Fibroblast of skin of right biceps (primary cell): ENCODE measurements around the gene ALKBH2.

Experiments used
- DNase-seq: peaks from one replicate; pipeline ENCODE4 v3.0.0-alpha.2; 2013

The ALKBH2 gene

GRCh38 chr12:109093022-109093918 is at the start of gene ALKBH2:
TSS of gene ALKBH2 (minus strand) at chr12:109093472. CDS start at chr12:109092786, 686 bp downstream.
- peak; percentile 92 for DNase-seq

DNA sequence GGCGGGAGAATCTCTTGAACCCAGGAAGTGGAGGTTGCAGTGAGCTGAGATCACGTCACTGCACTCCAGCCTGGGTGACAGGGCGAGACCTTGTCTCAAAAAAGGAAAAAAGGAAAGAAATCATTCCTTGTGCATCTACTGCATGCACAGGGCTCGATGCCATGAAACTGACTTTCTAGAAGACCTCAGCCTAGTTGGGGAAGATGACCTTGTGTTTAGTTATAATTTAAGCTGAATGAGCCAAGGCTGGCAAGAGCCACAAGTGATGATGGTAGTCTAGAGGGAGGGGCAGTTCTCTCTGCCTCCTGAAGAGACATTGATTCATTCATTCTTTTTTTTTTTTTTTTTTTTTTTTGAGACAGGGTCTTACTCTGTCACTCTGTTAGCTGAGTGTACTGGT is 47.3 kb upstream of the ALKBH2 start:
- DNase-seq: no peak

DNA sequence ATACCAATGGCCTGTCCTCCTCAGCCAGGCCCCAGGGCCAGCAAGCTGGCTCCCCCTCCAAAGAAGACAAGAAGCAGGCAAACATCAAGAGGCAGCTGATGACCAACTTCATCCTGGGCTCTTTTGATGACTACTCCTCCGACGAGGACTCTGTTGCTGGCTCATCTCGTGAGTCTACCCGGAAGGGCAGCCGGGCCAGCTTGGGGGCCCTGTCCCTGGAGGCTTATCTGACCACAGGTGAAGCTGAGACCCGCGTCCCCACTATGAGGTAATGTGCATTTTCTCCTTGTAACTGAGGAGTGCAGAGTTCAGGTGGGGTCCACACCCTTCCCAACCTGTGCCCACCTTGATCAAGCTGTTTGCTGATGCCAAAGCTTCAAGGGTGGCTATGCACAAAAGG is 46.5 kb upstream of the ALKBH2 start:
- no peak for DNase-seq

GRCh38 chr12:109139360-109139759 is 46.1 kb upstream of the ALKBH2 start:
- DNase-seq: no peak

- no peak for DNase-seq
Observed at GRCh38 chr12:109137055-109137454, 43.8 kb upstream of the ALKBH2 start.

- peak; percentile 9 for DNase-seq
Observed at GRCh38 chr12:109134186-109134917, 41.1 kb upstream of the ALKBH2 start.

- no peak for DNase-seq
Observed at GRCh38 chr12:109131154-109132050, 38.1 kb upstream of the ALKBH2 start.

DNA sequence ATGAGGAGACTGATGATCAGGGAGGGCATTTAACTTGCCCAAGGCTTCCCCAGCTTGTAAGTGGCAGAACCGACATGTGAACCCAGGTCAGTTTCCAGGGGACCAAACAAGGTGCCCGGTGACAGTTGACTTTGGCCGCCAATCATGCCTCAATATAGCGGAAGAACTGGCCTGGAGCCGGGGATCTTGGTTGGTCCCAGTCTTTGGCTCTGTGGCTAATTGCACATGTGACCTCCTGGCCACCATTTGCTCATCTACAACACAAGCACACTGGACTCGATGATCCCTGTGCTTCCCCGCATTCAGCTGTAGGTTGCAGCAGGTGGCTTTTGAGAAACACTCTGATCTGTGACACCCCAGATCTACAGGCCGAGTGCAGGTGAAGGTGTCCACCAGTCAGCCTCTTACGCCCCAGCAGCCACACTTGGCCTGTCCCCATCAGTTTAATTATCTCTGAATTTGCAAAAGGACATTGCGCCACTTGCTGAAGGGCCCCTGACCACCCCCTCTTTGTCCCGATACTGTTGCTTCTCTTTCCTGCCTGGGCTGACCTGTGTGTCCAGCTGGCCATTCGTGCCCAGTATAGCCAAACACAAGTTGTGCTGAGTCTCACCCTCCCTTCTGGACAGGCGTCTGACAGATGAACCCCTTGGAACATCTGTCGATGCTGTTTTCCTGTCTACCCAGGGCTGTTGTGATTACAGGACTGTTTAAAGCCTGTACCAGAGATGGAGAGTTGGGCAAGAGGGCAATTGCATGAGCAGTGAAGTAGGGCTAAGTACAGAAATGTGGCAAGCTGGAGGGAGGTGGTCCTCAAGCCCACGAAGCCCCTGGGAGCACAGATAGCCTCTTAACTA is 37.3 kb upstream of the ALKBH2 start:
- no peak for DNase-seq

DNA sequence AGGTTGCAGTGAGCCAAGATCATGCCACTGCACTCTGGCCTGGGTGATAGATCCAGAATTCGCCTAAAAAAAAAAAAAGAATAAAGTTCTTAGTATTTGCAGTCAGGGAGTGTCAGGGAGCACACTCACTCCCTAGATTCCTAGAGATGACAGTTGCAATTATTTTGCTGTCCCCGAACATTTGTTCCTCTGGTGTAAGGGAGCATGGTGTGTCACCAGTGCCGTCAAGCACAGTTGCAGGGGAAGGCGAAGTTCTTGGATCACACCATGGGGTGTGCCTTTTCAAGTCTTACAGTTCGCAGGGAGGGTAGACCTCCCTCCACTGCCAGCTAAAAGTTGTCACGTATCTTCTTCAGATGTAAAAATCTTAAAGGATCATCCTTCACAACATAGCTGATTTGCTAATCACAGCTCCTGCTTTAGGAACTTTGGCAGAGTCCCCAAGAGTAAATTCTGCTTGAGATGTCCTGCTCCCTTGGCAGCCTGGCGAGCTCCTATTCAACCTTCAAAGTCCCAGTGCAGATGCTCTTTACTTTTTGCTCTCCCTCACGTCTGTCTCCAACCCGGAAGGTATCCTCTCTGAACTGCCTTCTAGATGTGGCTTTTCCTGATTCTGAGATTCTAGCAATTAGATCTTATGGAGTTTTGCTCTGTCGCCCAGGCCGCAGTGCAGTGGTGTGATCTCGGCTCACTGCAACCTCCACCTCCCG is 34.4 kb upstream of the ALKBH2 start:
- no peak for DNase-seq

- no peak for DNase-seq
Observed at GRCh38 chr12:109126784-109127183, 33.5 kb upstream of the ALKBH2 start.

- no peak for DNase-seq
Observed at GRCh38 chr12:109125791-109126190, 32.5 kb upstream of the ALKBH2 start.

DNA sequence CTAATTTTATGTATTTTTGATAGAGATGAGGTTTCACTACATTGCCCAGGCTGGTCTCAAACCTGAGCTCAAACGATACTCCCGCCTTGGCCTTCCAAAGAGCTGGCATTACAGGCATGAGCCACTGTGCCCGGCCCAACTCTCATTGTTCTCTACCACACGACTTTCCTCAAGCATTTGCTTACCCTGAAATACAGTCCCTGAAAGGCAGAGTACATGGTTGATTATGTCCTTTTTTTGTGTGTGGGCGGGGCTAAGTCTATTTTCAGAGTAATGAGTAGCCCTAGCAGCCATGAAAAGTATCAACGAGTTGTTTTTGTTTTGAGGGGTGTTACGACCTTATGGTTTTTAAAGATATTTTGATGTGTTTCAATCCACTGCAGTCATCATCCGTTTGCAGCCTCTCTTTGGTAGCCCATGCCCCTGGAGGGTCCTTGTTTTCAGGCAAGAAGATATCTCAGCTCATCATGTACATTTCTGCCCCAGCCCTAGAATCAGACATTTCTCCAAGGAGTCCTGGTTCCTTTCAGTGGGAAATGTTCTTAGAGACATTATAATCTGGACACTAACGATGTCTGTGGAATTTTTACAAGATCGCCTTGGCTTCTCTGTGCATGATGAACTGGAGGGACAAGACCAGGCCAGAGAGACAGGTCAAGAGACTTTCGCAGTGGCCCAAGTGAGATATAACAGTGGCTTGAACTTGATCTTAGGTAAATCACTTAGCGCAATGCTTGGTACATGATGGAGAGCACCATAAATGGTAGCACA is 31.8 kb upstream of the ALKBH2 start:
- DNase-seq: no peak

DNA sequence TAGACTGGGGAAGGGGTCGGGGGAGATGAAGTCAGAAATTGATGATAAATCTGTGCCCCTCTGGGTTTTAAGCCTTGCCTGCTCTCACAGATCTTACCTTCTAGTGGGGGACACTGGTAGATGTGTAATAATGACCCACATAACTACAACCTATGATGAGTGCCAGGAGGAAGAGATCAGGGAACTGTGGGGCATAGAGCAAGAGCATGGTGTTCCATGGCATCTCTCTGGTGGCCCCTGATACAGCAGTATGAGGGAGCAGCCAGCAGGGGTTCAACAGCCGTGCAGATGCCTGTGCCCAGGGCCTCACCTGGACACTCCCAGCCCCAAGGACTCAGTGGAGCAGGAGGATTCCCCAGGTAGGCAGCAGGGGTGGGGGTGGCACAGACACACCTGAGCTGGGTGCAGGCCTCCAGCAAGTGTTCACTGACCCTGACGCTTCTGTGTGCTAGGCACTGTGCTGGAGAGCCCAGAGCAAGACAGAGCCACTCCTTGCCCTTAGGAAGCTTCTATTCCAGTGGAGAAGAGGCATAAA is 28.1 kb upstream of the ALKBH2 start:
- DNase-seq: no peak

- no peak for DNase-seq
Observed at GRCh38 chr12:109120557-109120956, 27.3 kb upstream of the ALKBH2 start.

- no peak for DNase-seq
Observed at GRCh38 chr12:109120095-109120494, 26.8 kb upstream of the ALKBH2 start.

DNA sequence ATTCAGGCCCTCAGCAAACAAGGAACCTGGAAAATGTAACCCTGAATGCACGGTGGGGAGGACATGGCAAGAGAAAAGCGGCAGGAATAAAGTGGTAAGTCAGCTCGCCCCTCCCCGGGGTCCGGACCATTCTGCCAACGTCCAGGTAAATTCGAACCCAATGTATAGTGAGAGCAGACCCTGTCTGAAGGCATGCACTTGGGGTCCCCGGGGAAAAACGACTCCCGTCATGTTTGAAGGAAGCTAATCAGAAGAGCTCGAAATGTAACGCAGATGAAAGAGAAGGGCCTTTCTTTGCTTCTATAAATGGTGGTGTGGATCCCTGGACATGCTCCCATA is 23.3 kb upstream of the ALKBH2 start:
- DNase-seq: no peak

DNA sequence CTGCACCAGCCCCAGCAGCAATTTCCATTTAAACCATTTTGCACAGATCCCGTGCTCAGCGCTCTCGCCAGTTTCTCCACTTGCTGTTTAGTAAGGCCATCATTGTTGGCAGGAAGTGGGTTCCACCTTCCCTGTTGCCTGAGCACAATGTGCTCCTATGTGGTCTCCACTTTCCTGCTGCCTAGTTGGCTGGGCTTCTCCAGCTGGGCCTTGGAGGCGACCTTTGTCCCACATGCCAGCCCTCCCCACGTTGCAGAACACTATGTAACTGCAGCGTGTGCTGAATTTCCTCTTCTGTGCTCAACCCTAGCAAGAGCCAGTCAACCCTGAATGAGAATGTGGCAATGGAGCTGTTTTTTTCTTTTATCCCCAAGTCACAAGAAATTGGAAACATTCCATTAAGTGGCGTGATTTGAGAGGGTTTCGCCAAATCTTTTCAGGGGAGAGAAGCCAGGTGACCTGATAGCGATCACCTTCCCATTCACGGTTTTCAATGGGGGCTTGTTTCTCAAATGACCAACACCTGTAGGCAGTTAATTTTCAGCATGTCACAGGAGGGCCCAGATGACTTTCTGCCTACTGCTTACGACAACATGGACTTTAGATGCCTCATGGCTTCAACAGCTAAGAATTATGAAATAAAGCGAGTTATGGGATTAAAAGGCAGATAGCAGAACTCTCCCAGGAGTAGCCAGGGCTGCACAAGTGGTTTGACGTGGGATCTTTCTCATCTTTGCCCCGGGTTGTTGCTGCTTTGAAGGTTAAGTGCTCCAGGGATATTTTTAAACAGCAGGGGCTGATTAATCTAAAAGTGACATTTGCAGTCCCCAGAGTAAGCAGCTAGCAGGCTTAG is 22.7 kb upstream of the ALKBH2 start, which contains the start of gene ACACB:
Gene ACACB (plus strand): TSS at position 830 of the 853 bp plus-strand sequence. CDS start 22,819 bp downstream, outside the sequence.
- no peak for DNase-seq

DNA sequence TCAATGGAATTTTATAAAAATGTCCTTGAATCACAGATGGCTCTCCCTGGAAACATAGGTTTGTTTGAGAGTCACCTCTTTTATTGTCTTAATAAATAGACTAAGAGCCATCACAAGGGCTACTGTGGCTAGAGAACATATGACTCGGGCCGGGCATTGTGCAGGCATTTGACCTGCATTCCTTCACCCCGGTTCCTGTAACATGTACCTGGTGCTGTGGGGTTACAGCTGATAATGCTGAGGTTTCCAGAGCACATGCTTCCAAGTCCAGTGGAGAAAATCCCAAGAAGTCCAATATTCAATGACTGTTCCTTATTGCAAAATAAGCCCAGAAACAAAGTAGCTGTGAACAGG is 22.1 kb upstream of the ALKBH2 start:
- no peak for DNase-seq

DNA sequence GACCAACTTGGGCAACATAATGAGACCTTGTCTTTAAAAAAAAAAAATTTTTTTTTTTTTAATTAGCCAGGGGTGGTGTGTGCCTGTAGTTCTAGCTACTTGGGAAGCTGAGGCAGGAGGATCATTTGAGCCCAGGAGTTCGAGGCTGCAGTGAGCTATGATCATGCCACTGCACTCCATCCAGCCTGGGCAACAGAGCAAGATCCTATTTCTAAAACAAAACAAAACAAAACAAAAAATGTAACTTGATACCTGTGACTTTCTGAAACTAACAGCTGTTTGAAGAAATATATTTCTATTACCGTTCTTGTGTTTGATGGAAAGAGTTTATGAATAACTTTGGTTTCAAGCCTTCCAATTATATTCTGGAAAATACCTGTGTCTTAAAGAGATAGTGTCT is 21.4 kb upstream of the ALKBH2 start:
- DNase-seq: no peak
